HL-60 (cell line): ENCODE data around the gene SCMH1.
"Not testable (repeated sequence)": the region's sequence is repeated elsewhere in the genome, so short reads cannot be mapped to it uniquely, and the experiment has no call there.

Source experiments
- POLR2AphosphoS5 ChIP-seq: IDR thresholded peaks from 2 replicates; pipeline ENCODE4 v1.6.1; 2012; ENCODE audit warnings: low read depth
- TF ChIP-seq, protein P1 (sequence below): IDR thresholded peaks from one replicate; pipeline ENCODE4 v1.5.1; 2011; ENCODE audit warnings: low read length, control low read depth, inconsistent platforms; ENCODE audit not compliant: insufficient read depth
- TF ChIP-seq, protein P2 (sequence below): IDR thresholded peaks from 2 replicates; pipeline ENCODE4 v1.6.1; 2012; ENCODE audit warnings: low read depth; ENCODE audit not compliant: insufficient replicate concordance

DNA sequence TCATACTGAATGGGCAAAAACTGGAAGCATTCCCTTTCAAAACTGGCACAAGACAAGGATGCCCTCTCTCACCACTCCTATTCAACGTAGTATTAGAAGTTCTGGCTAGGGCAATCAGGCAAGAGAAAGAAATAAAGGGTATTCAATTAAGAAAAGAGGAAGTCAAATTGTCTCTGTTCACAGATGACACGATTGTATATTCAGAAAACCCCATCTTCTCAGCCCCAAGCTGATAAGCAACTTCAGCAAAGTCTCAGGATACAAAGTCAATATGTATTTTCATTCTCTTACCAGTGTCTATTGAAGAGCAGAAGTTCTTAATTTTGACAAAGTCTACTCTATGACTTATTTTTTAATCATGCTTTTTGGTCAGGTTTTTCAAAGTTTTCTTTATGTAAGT is 107.8 kb downstream of the SCMH1 start:
- not testable (repeated sequence) for TF ChIP-seq POLR2AphosphoS5
- TF ChIP-seq, protein P1, sequence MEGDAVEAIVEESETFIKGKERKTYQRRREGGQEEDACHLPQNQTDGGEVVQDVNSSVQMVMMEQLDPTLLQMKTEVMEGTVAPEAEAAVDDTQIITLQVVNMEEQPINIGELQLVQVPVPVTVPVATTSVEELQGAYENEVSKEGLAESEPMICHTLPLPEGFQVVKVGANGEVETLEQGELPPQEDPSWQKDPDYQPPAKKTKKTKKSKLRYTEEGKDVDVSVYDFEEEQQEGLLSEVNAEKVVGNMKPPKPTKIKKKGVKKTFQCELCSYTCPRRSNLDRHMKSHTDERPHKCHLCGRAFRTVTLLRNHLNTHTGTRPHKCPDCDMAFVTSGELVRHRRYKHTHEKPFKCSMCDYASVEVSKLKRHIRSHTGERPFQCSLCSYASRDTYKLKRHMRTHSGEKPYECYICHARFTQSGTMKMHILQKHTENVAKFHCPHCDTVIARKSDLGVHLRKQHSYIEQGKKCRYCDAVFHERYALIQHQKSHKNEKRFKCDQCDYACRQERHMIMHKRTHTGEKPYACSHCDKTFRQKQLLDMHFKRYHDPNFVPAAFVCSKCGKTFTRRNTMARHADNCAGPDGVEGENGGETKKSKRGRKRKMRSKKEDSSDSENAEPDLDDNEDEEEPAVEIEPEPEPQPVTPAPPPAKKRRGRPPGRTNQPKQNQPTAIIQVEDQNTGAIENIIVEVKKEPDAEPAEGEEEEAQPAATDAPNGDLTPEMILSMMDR, result not testable (repeated sequence)
- TF ChIP-seq, protein P2, sequence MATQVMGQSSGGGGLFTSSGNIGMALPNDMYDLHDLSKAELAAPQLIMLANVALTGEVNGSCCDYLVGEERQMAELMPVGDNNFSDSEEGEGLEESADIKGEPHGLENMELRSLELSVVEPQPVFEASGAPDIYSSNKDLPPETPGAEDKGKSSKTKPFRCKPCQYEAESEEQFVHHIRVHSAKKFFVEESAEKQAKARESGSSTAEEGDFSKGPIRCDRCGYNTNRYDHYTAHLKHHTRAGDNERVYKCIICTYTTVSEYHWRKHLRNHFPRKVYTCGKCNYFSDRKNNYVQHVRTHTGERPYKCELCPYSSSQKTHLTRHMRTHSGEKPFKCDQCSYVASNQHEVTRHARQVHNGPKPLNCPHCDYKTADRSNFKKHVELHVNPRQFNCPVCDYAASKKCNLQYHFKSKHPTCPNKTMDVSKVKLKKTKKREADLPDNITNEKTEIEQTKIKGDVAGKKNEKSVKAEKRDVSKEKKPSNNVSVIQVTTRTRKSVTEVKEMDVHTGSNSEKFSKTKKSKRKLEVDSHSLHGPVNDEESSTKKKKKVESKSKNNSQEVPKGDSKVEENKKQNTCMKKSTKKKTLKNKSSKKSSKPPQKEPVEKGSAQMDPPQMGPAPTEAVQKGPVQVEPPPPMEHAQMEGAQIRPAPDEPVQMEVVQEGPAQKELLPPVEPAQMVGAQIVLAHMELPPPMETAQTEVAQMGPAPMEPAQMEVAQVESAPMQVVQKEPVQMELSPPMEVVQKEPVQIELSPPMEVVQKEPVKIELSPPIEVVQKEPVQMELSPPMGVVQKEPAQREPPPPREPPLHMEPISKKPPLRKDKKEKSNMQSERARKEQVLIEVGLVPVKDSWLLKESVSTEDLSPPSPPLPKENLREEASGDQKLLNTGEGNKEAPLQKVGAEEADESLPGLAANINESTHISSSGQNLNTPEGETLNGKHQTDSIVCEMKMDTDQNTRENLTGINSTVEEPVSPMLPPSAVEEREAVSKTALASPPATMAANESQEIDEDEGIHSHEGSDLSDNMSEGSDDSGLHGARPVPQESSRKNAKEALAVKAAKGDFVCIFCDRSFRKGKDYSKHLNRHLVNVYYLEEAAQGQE, result not testable (repeated sequence)
